Measurements from ENCODE around the gene FUCA2. TPM values are rescaled to one million over a fixed set of nuclear protein-coding genes. Genes with fewer than 3 reads are reported as not detected.
"Not testable (repeated sequence)": the region's sequence is repeated elsewhere in the genome, so short reads cannot be mapped to it uniquely, and the experiment has no call there.

The FUCA2 gene
- total and polyA plus RNA-seq, 8 donors = 16.2 to 36.7 (median 26.7) TPM

DNA sequence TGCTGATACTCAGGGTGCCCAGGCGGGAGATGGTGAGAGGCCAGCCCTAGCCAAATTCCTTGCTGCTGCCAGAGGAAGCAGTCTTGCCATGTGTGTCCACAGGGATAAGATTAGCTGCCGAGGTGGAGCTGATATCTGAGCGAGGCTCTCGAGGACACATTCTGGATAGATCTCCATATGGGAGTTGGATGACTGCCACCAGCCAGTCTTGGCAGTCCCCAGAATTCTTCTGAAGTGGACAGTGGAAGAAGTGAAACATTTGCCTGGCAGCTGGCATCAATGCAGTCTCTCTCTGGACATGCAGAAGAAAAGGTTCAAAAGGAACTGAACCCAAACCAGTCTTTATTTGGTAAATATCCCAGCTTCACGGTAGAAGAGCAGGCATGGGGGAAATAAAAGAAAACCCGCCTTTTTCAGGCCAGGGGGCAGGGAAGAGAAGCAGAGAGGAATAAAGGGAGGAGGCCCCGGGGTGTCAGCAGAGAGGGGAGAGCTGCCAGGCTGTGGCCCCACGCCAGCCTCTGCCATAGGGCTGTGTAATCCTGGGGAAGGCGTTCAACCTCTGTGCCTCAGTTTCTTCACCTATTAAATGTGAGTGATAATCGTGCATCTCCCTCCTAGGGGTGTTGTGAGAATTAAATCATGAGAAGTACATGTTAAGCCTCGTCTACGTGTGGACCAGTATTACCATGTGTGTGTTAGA lies 3.7 kb upstream of the FUCA2 start:
- ATAC-seq (peak in 2 of 4 donors; percentile 13 to 28), FAIRE-seq (no peak), DNase-seq (peak in 5 of 6 donors; percentile 35 to 59 (median 58))
- intact Hi-C loops (cut with DNase I) = no loop called here
- Histone ChIP-seq H3K4me3 (no peak overlapping the region), H3K9me3 (no peaks in the 10 kb centered on the region), H3K27me3 (no peaks in the 10 kb centered on the region), H3K4me1 (peaks cover 0 to 15% (median 4%) of the 10 kb centered on the region in 3 donors), H3K27ac (no peak overlapping the region), H3K36me3 (no peaks in the 10 kb centered on the region)
- 44 to 52% methylated on average over 12 of the region's 12 CpGs for WGBS, 2 donors
- TF ChIP-seq, protein P1, sequence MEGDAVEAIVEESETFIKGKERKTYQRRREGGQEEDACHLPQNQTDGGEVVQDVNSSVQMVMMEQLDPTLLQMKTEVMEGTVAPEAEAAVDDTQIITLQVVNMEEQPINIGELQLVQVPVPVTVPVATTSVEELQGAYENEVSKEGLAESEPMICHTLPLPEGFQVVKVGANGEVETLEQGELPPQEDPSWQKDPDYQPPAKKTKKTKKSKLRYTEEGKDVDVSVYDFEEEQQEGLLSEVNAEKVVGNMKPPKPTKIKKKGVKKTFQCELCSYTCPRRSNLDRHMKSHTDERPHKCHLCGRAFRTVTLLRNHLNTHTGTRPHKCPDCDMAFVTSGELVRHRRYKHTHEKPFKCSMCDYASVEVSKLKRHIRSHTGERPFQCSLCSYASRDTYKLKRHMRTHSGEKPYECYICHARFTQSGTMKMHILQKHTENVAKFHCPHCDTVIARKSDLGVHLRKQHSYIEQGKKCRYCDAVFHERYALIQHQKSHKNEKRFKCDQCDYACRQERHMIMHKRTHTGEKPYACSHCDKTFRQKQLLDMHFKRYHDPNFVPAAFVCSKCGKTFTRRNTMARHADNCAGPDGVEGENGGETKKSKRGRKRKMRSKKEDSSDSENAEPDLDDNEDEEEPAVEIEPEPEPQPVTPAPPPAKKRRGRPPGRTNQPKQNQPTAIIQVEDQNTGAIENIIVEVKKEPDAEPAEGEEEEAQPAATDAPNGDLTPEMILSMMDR (IDR thresholded peaks at IDR 0.05) = no peak

DNA sequence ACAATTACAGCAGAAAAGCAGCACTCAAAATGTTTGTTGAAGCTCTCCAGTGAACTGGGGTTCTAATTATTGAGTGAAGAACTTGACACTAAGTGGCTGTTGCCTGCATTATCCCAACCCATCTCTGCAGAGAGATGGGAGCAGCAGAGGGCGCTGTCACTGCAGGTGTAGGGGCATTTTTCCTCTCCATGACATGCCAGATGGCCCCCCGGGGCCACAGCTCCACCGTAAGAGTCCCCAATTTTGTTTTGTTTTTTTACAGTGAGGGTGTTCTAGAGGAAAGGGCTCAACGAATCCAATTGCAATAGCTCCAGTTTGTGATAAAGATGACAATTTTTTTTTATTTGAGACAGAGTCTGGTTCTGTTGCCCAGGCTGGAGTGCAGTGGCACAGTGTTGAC lies 1.9 kb upstream of the FUCA2 start:
- no peaks in the 10 kb centered on the region for H3K36me3 ChIP-seq
- DNase-seq (no peak), FAIRE-seq (no peak), ATAC-seq (no peak)
- no peak overlapping the region for H3K27ac ChIP-seq
- no peak overlapping the region for H3K4me3 ChIP-seq
- TF ChIP-seq, protein P1 (IDR thresholded peaks at IDR 0.05) = no peak
- H3K4me1 ChIP-seq = peaks cover 0 to 19% (median 11%) of the 10 kb centered on the region in 3 donors
- intact Hi-C loops (cut with DNase I) = no loop called here
- H3K9me3 ChIP-seq = no peaks in the 10 kb centered on the region
- H3K27me3 ChIP-seq = no peaks in the 10 kb centered on the region
- 83% methylated on average over 4 of the region's 4 CpGs for WGBS, 2 donors

DNA sequence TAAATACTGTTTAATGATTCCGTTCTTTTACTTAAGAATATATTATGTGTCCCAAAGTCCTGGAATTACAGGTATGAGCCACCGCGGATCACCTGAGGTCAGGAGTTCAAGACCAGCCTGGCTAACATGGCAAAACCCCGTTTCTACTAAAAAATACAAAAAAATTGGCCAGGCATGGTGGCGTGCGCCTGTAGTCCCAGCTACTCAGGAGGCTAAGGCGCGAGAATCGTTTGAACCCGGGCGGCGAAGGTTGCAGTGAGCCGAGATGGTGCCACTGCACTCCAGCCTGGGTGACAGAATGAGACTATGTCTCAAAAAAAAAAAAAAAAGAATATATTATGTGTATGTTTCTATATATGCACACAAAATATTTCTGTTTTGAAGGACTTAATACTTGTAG lies 1.2 kb downstream of the FUCA2 start:
- peak overlapping the region in 2 of 4 donors; percentile 69 to 73 for H3K4me3 ChIP-seq
- ATAC-seq; DNase-seq; FAIRE-seq; intact Hi-C loops (cut with DNase I); H3K27me3 ChIP-seq; H3K27ac ChIP-seq; H3K9me3 ChIP-seq: not testable (repeated sequence)
- H3K36me3 ChIP-seq = peaks cover 0 to 14% (median 0%) of the 10 kb centered on the region in 3 donors
- WGBS, 2 donors = 92 to 95% methylated on average over 13 of the region's 13 CpGs
- H3K4me1 ChIP-seq = peaks cover 0 to 16% (median 11%) of the 10 kb centered on the region in 3 donors

DNA sequence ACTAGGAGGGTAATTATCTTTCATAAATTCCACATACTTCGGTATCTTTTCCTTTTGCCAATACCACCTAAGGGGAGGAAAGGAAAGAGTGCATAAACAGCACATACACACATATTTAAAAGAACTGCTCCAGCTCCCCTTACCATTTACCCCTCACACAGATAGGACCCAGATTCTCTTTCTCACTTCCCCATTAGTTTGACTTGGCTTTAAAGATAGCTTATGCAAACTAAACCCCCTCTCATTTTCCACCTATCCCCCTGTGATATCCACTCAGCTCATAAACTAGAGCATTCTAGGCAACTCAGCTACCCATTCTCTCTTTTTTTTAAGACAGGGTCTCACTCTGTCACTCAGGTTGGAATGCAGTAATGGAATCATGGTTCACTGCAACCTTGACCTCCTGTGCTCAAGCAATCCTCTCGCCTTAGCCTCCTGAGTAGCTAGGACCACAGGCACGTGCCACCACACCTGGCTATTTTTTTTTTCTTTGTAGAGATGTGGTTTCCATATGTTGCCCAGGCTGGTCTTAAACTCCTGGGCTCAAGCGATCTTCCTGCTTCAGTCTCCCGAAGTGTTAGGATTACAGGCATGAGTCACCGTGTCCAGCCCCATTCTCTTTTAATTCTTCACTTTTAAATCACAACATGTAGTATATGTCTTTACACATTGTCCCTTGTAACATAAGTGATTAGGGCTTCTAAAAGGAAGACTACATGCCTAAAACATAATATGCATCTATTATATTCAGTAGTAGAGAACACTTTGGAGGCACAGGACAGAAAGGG lies 4.0 kb downstream of the FUCA2 start:
- WGBS, 2 donors = 91 to 93% methylated on average over 6 of the region's 6 CpGs
- TF ChIP-seq, protein P1 (IDR thresholded peaks at IDR 0.05) = no peak
- intact Hi-C loops (cut with DNase I) = no loop called here
- Histone ChIP-seq H3K4me3 (no peak overlapping the region), H3K27ac (no peak overlapping the region), H3K27me3 (no peaks in the 10 kb centered on the region), H3K9me3 (no peaks in the 10 kb centered on the region), H3K4me1 (peaks cover 0 to 12% (median 11%) of the 10 kb centered on the region in 3 donors), H3K36me3 (peaks cover 0 to 16% (median 0%) of the 10 kb centered on the region in 3 donors)
- ATAC-seq = no peak
- DNase-seq = no peak
- FAIRE-seq = no peak

DNA sequence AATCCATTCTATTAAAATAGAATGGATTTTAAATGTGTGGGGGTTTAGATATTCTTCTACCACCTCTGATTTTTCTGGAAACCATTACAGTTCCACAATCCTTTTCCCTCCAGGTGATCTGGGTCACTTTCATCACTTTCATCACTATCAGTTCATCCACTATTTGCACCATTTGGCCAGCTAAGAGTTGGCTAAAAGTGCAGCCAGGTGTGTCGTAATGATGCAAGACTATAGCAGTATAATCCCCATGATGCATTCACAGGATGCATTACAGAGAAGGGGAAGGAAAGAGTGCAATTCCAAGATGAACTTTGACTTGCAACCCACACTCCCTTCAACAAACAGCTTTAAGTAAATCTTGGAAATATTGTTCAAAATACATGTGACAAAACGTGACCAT lies 4.9 kb downstream of the FUCA2 start:
- intact Hi-C loops (cut with DNase I) = no loop called here
- no peak for ATAC-seq
- H3K36me3 ChIP-seq = peaks cover 0 to 16% (median 0%) of the 10 kb centered on the region in 3 donors
- H3K9me3 ChIP-seq = no peaks in the 10 kb centered on the region
- TF ChIP-seq, protein P1 (IDR thresholded peaks at IDR 0.05) = no peak
- peaks cover 0 to 11% (median 8%) of the 10 kb centered on the region in 3 donors for H3K4me1 ChIP-seq
- FAIRE-seq = no peak
- H3K27me3 ChIP-seq = no peaks in the 10 kb centered on the region
- no peak overlapping the region for H3K4me3 ChIP-seq
- DNase-seq = no peak
- H3K27ac ChIP-seq = no peak overlapping the region
- 75 to 86% methylated on average over 2 of the region's 2 CpGs for WGBS, 2 donors

All from pancreas (tissue), 10 donors.